K562 (cell line): Measurements from ENCODE around the gene HRH3. TPM values are rescaled to one million over a fixed set of nuclear protein-coding genes. Genes with fewer than 3 reads are reported as not detected.

Experiments used
- ATAC-seq: fragments of 200-7000 bp; cut with Tn5 transposase; 3 replicates; pipeline ENCODE4 v1.9.1; 2020; ENCODE audit warnings: moderate library complexity
- BruUV-seq: library from RNA; stranded (reverse); fragments of 400-500 nt; replicated peaks from 2 replicates; lab custom pipeline; 2021; lab: Mats Ljungman, UMichigan
- CTCF ChIA-PET: fragments of 300-600 bp; formaldehyde crosslinking; extraction: SDS; loops from one replicate; lab custom pipeline; 2021; ENCODE audit warnings: low intra/inter-chr PET ratio; lab: Yijun Ruan, JAX
- POLR2A ChIA-PET: fragments of 300-600, 350-650 bp; sonication (Branson Sonifier 250); formaldehyde crosslinking; extraction: SDS; loops from one replicate; lab custom pipeline; 2021; ENCODE audit warnings: antibody characterized with exemption, inconsistent platforms; lab: Yijun Ruan, JAX
- DNase-seq, 4 experiments: peaks; one replicate each; pipeline versions ENCODE4 v3.0.0 to v3.0.0-alpha.2; 2011 to 2018; ENCODE audit warnings: low spot score in 3 of 4, mixed read lengths in 3 of 4; ENCODE audit errors: extremely low read depth in 1 of 4
- FAIRE-seq: peaks from 2 replicates; lab custom pipeline; 2011; peaks lifted over from hg19 to GRCh38; lab: Jason Lieb, UNC
- H2AFZ ChIP-seq: 2 replicates; pipeline ENCODE4 v1.6.0; 2011; ENCODE audit warnings: low read depth, low read length, control low read depth, inconsistent platforms
- H3K27ac ChIP-seq: fragments of 200-600 bp; 3 replicates; pipeline ENCODE4 v1.8.0; 2011; ENCODE audit warnings: low read depth, mild to moderate bottlenecking, control low read depth, inconsistent platforms, low read length, moderate library complexity, mixed read lengths; ENCODE audit errors: extremely low read depth
- H3K27me3 ChIP-seq, 2 experiments: fragments of 300-600 bp in 1 of 2; 2 replicates in 1 of 2; 3 replicates in 1 of 2; pipeline versions ENCODE4 v1.6.0 to v1.8.0; 2011; ENCODE audit warnings: inconsistent platforms in 2 of 2, low read length in 2 of 2, mild to moderate bottlenecking in 1 of 2, mixed read lengths in 1 of 2, moderate library complexity in 1 of 2; ENCODE audit not compliant: control insufficient read depth in 2 of 2, insufficient read depth in 2 of 2
- H3K36me3 ChIP-seq: fragments of 300-600 bp; 3 replicates; pipeline ENCODE4 v1.8.0; 2011; ENCODE audit warnings: mild to moderate bottlenecking, low read length, inconsistent platforms; ENCODE audit not compliant: control insufficient read depth, insufficient read depth
- H3K4me1 ChIP-seq, 2 experiments: fragments of 200-600 bp in 1 of 2; replicated peaks in 1 of 2; 2 replicates in 1 of 2; 3 replicates in 1 of 2; pipeline versions ENCODE4 v1.5.1 to v1.8.0; 2011; ENCODE audit warnings: inconsistent platforms in 2 of 2, low read length in 2 of 2, mild to moderate bottlenecking in 1 of 2, mixed read lengths in 1 of 2, moderate library complexity in 1 of 2; ENCODE audit not compliant: control insufficient read depth in 2 of 2, insufficient read depth in 2 of 2
- H3K4me2 ChIP-seq: 2 replicates; pipeline ENCODE4 v1.6.1; 2011; ENCODE audit warnings: low read length, control low read depth, inconsistent platforms, mixed read lengths; ENCODE audit not compliant: insufficient read depth
- H3K4me3 ChIP-seq: fragments of 200-600 bp; sonication (generic), shearing (Covaris generic); 2 replicates; pipeline ENCODE4 v1.5.1; 2016; ENCODE audit warnings: control low read depth, inconsistent platforms
- H3K79me2 ChIP-seq: fragments of 200-600 bp; 3 replicates; pipeline ENCODE4 v1.8.0; 2011; ENCODE audit warnings: low read length, inconsistent platforms; ENCODE audit not compliant: control insufficient read depth, insufficient read depth
- H3K9ac ChIP-seq, 2 experiments: 2 replicates each; pipeline versions ENCODE4 v1.6.0 to v1.6.1; 2011; ENCODE audit warnings: low read depth in 2 of 2, low read length in 2 of 2, control low read depth in 1 of 2, inconsistent platforms in 1 of 2, mild to moderate bottlenecking in 1 of 2, mixed read lengths in 1 of 2; ENCODE audit not compliant: insufficient read depth in 1 of 2
- H3K9me1 ChIP-seq: one replicate; pipeline ENCODE4 v1.6.0; 2011; ENCODE audit warnings: inconsistent platforms, mild to moderate bottlenecking, low read length, moderate library complexity; ENCODE audit not compliant: control insufficient read depth, insufficient read depth
- H3K9me3 ChIP-seq: replicated peaks from 2 replicates; pipeline ENCODE4 v1.5.1; 2011; ENCODE audit warnings: low read depth, low read length, inconsistent platforms; ENCODE audit not compliant: control insufficient read depth, insufficient read depth
- H4K20me1 ChIP-seq: replicated peaks from 2 replicates; pipeline ENCODE4 v1.6.1; 2011; ENCODE audit warnings: low read length, inconsistent platforms, mixed read lengths; ENCODE audit not compliant: control insufficient read depth, insufficient read depth
- KLF10 ChIP-seq: fragments of 250-450 bp; sonication (Bioruptor Pico); IDR thresholded peaks from 2 replicates; pipeline ENCODE4 v1.6.1; 2021; ENCODE audit warnings: matching md5 sums
- KLF6 ChIP-seq: fragments of 250-450 bp; sonication (Bioruptor Pico); IDR thresholded peaks from 2 replicates; pipeline ENCODE4 v1.4.0; 2020; ENCODE audit warnings: mild to moderate bottlenecking, moderate library complexity, borderline replicate concordance
- PKNOX1 ChIP-seq: fragments of 450-650 bp; IDR thresholded peaks from 2 replicates; pipeline ENCODE4 v1.6.1; 2016
- SMARCA5 ChIP-seq: fragments of 450-650 bp; IDR thresholded peaks from 2 replicates; pipeline ENCODE4 v1.6.1; 2016
- WGBS: fragments of 100-300 bp; shearing (Covaris generic); methylation state at CpG from one replicate; pipeline ENCODE4 v1.1.6; 2016; ENCODE audit warnings: low coverage, mixed read lengths; ENCODE audit not compliant: insufficient coverage; ENCODE audit errors: missing lambda C conversion rate; 5-methylcytosine and 5-hydroxymethylcytosine counted together
- in situ Hi-C: fragments of 300-500 bp; cut with MboI; formaldehyde crosslinking; loops from 4 replicates; pipeline ENCODE4 v1.15.0; 2018; ENCODE audit warnings: inconsistent platforms, mixed read lengths
- intact Hi-C: fragments of 100-400 bp; cut with micrococcal nuclease; formaldehyde crosslinking; loops from 2 replicates; pipeline ENCODE4 v1.14.2; 2022
- polyA plus RNA-seq, 8 experiments: library from polyadenylated mRNA; depleted of rRNA in 4 of 8; stranded (reverse) in 5 of 8; unstranded in 3 of 8; fragments of >200 nt; fragmentation: Nextera tagmentation in 2 of 8; fragmentation: Illumina TruSeq in 1 of 8; extraction: Ambion mirVana in 2 of 8; extraction: Trizol in 1 of 8; gene quantifications; 2 replicates each; pipeline versions ENCODE4 v1.2.1 to v1.2.3, GENCODE V29; 2011 to 2014; ENCODE audit warnings: inconsistent platforms in 1 of 8, missing spikeins in 1 of 8
- total RNA-seq, 7 experiments: library from RNA; depleted of rRNA in 6 of 7; stranded (reverse); fragments of >200 nt in 6 of 7; fragmentation: Illumina TruSeq in 2 of 7; extraction: Trizol in 2 of 7; gene quantifications; 2 replicates each; pipeline versions ENCODE4 v1.2.1 to v1.2.3, GENCODE V29; 2011 to 2021; ENCODE audit warnings: low replicate concordance in 1 of 7

Gene HRH3
- total and polyA plus RNA-seq, 9 of the 15 experiments (the other 6 are each of a cell fraction or from before 2014, with no cell fraction given), result not detected

- TF ChIP-seq PKNOX1 (no peak), SMARCA5 (no peak), KLF6 (no peak)
Observed at GRCh38 chr20:62258499-62259293, 38.6 kb upstream of the HRH3 start (continued).

GRCh38 chr20:62255976-62256375 is 35.9 kb upstream of the HRH3 start:
- TF ChIP-seq KLF10, result no peak
- H4K20me1 ChIP-seq, result peaks cover 25% of the 10 kb centered on the region
- no peak overlapping the region for H2AFZ ChIP-seq
- H3K36me3 ChIP-seq, result peaks cover 19% of the 10 kb centered on the region; the same call in 2 of the 3 replicates
- peaks cover 12% of the 10 kb centered on the region; the same call in 2 of the 3 replicates for H3K79me2 ChIP-seq
- FAIRE-seq (no peak), DNase-seq (no peak), ATAC-seq (no peak)
- H3K27ac ChIP-seq, result no peak overlapping the region
- H3K4me3 ChIP-seq, result no peak overlapping the region
- intact Hi-C loops, result no loop called here
- no peaks in the 10 kb centered on the region for H3K9me1 ChIP-seq
- CTCF ChIA-PET, result no interaction called here
- 70% methylated on average over 10 of the region's 10 CpGs for WGBS
- no peaks in the 10 kb centered on the region for H3K9me3 ChIP-seq
- H3K27me3 ChIP-seq, result no peaks in the 10 kb centered on the region
- no peak overlapping the region for H3K4me2 ChIP-seq
- in situ Hi-C loops, result no loop called here
- H3K4me1 ChIP-seq, result peaks cover 0 to 13% of the 10 kb centered on the region in 2 experiments; a peak in 2 of 5 replicates
- H3K9ac ChIP-seq, result no peak overlapping the region
- POLR2A ChIA-PET, result interaction anchor here (1.1 kb wide), 1 partner anchor 9 kb away, joined by 4 read pairs; no protein-coding TSS in a partner anchor
- no TSS peak for BruUV-seq
